Endothelial cell of umbilical vein (primary cell): ENCODE results near the gene DNAJC30.

ENCODE experiments used
- CTCF ChIP-seq, 2 donors: IDR thresholded peaks; 1 replicate in 1 of 2; 2 replicates in 1 of 2; pipeline ENCODE4 v1.5.1; 2011; ENCODE audit warnings: low read length in 2 of 2, mild to moderate bottlenecking in 2 of 2, moderate library complexity in 2 of 2, control low read depth in 1 of 2, inconsistent platforms in 1 of 2, low read depth in 1 of 2; ENCODE audit not compliant: insufficient read depth in 1 of 2; ENCODE audit errors: extremely low read depth in 1 of 2
- EZH2 ChIP-seq: IDR thresholded peaks from 2 replicates; pipeline ENCODE4 v1.6.1; 2012; ENCODE audit warnings: borderline replicate concordance, low read depth, mild to moderate bottlenecking, moderate library complexity, low read length, inconsistent platforms; ENCODE audit not compliant: severe bottlenecking
- FOS ChIP-seq: IDR thresholded peaks from 2 replicates; pipeline ENCODE4 v1.6.1; 2011; ENCODE audit warnings: mild to moderate bottlenecking, low read length, moderate library complexity, borderline replicate concordance; ENCODE audit not compliant: insufficient read depth
- JUN ChIP-seq: IDR thresholded peaks from 2 replicates; pipeline ENCODE4 v1.6.1; 2011; ENCODE audit warnings: borderline replicate concordance, low read depth; ENCODE audit not compliant: insufficient read length, insufficient read depth
- MYC ChIP-seq: IDR thresholded peaks from one replicate; pipeline ENCODE4 v1.6.1; 2011; ENCODE audit warnings: mild to moderate bottlenecking, low read depth, low read length
- POLR2A ChIP-seq: IDR thresholded peaks from 2 replicates; pipeline ENCODE4 v1.6.1; 2012; ENCODE audit warnings: low read depth, mild to moderate bottlenecking, control low read depth, low read length
- POLR2AphosphoS5 ChIP-seq: IDR thresholded peaks from 2 replicates; pipeline ENCODE4 v1.6.1; 2012; ENCODE audit warnings: low read depth, mild to moderate bottlenecking, control low read depth, low read length, moderate library complexity; ENCODE audit not compliant: insufficient read depth
- TF ChIP-seq, protein P1 (sequence below): IDR thresholded peaks from 2 replicates; pipeline ENCODE4 v1.6.1; 2011; ENCODE audit not compliant: insufficient read depth, insufficient read length

DNA sequence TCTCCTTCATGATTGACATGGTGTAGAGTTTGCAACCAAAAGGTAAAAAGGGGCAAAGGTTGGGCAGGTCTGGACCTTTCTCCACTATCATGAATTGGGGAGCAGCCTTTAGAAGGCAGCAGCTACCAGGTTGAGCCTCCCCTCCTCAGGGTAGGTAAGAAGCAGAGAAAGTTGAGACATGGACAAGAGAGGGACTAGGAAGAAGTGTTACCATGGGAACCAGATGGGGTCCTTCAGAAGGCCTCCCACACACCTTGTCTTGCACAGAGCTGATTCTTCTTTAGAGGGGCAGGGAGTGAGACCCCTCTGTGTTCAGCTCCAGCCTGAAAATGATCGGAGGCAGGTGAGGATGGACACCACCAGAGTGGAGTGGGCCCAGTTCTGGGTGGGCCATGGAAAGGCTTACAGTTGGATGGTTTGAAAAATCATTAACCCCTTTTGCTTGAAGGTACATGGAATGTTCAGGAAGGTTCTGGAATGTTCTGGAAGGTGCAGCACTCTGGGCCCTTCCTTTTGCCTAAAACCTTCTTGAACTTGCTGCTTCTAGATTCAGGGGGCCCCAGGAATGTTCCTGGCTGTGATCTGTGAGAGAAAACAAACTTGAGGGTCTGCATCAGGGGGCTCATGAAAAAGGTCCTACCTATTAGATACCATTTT lies 8.7 kb downstream of the DNAJC30 start:
- TF ChIP-seq POLR2AphosphoS5 (no peak), CTCF (IDR thresholded peaks at IDR 0.05; ENCODE audit: extremely low read depth in 1 of 2, insufficient read depth in 1 of 2, low read depth in 1 of 2, low read length in 2 of 2) (no peak), POLR2A (no peak), EZH2 (no peak), MYC (no peak), FOS (no peak), JUN (no peak)
- TF ChIP-seq, protein P1, sequence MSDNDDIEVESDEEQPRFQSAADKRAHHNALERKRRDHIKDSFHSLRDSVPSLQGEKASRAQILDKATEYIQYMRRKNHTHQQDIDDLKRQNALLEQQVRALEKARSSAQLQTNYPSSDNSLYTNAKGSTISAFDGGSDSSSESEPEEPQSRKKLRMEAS, result no peak
